Type B pancreatic cell (in vitro differentiated cells): Measurements from ENCODE around the gene SMTNL2. TPM values are rescaled to one million over a fixed set of nuclear protein-coding genes. Genes with fewer than 3 reads are reported as not detected.
A peak's percentile ranks its signal among the peaks of the same experiment; 100 is the strongest.

Experiments
- DNase-seq: peaks from one replicate; pipeline ENCODE4 v3.0.0; 2021; ENCODE audit warnings: mixed read lengths; ENCODE audit not compliant: unreplicated experiment; ENCODE audit errors: extremely low spot score
- H3K27ac Mint-ChIP-seq: 2 replicates; pipeline ENCODE4 v1.8.0; 2021; ENCODE audit warnings: mild to moderate bottlenecking, mixed read lengths
- H3K27me3 Mint-ChIP-seq: 2 replicates; pipeline ENCODE4 v1.8.0; 2021; ENCODE audit warnings: mixed read lengths
- H3K36me3 Mint-ChIP-seq: 2 replicates; pipeline ENCODE4 v1.8.0; 2021; ENCODE audit warnings: mixed read lengths
- H3K4me1 Mint-ChIP-seq: one replicate; pipeline ENCODE4 v1.8.0; 2021; ENCODE audit warnings: mixed read lengths; ENCODE audit not compliant: unreplicated experiment
- H3K4me3 Mint-ChIP-seq: 2 replicates; pipeline ENCODE4 v1.8.0; 2021; ENCODE audit warnings: mild to moderate bottlenecking, mixed read lengths
- H3K9me3 Mint-ChIP-seq: 2 replicates; pipeline ENCODE4 v1.8.0; 2021; ENCODE audit warnings: mixed read lengths
- CTCF ChIP-seq: fragments of 200-600 bp; sonication (generic); conservative IDR thresholded peaks from 2 replicates; pipeline ENCODE4 v1.5.0; 2021; ENCODE audit warnings: antibody characterized with exemption, mild to moderate bottlenecking
- total RNA-seq: library from RNA; stranded (reverse); gene quantifications from 2 replicates; pipeline ENCODE4 v1.2.1, GENCODE V29; 2021; ENCODE audit warnings: low replicate concordance

The SMTNL2 gene
- total RNA-seq, 1 donor from 2014 or later = 25.5 TPM

- H3K36me3 Mint-ChIP-seq = no peaks in the 10 kb centered on the region
- H3K27me3 Mint-ChIP-seq = no peaks in the 10 kb centered on the region
- peak; percentile 33 for TF ChIP-seq CTCF
- peaks cover 15% of the 10 kb centered on the region for H3K4me1 Mint-ChIP-seq
- H3K4me3 Mint-ChIP-seq = no peak overlapping the region
- H3K27ac Mint-ChIP-seq = no peak overlapping the region
- H3K9me3 Mint-ChIP-seq = no peaks in the 10 kb centered on the region
- DNase-seq = no peak
Observed at GRCh38 chr17:4560837-4561256, 23.5 kb upstream of the SMTNL2 start.

- H3K4me3 Mint-ChIP-seq = no peak overlapping the region
- peaks cover 17% of the 10 kb centered on the region for H3K4me1 Mint-ChIP-seq
- no peaks in the 10 kb centered on the region for H3K9me3 Mint-ChIP-seq
- DNase-seq = no peak
- no peaks in the 10 kb centered on the region for H3K36me3 Mint-ChIP-seq
- H3K27me3 Mint-ChIP-seq = no peaks in the 10 kb centered on the region
- no peak for TF ChIP-seq CTCF
- H3K27ac Mint-ChIP-seq = no peak overlapping the region
Observed at GRCh38 chr17:4562015-4562969, 22.0 kb upstream of the SMTNL2 start.

- Mint-ChIP-seq H3K27ac (peak overlapping the region; percentile 24), H3K4me1 (peaks cover 23% of the 10 kb centered on the region), H3K9me3 (no peaks in the 10 kb centered on the region), H3K27me3 (no peaks in the 10 kb centered on the region), H3K4me3 (peak overlapping the region; percentile 66), H3K36me3 (no peaks in the 10 kb centered on the region)
- DNase-seq = no peak
- TF ChIP-seq CTCF = peak; percentile 91
Observed at GRCh38 chr17:4565209-4566141, 18.9 kb upstream of the SMTNL2 start.

GRCh38 chr17:4566785-4567184 is 17.5 kb upstream of the SMTNL2 start:
- no peaks in the 10 kb centered on the region for H3K9me3 Mint-ChIP-seq
- peaks cover 23% of the 10 kb centered on the region for H3K4me1 Mint-ChIP-seq
- H3K27ac Mint-ChIP-seq = peak overlapping the region; percentile 22
- no peak for DNase-seq
- no peak overlapping the region for H3K4me3 Mint-ChIP-seq
- no peaks in the 10 kb centered on the region for H3K36me3 Mint-ChIP-seq
- H3K27me3 Mint-ChIP-seq = no peaks in the 10 kb centered on the region
- TF ChIP-seq CTCF = peak; percentile 91

GRCh38 chr17:4569591-4569990 is 14.7 kb upstream of the SMTNL2 start:
- H3K9me3 Mint-ChIP-seq = no peaks in the 10 kb centered on the region
- no peak for TF ChIP-seq CTCF
- no peak overlapping the region for H3K27ac Mint-ChIP-seq
- H3K4me1 Mint-ChIP-seq = peaks cover 28% of the 10 kb centered on the region
- H3K27me3 Mint-ChIP-seq = no peaks in the 10 kb centered on the region
- no peak for DNase-seq
- H3K36me3 Mint-ChIP-seq = no peaks in the 10 kb centered on the region
- H3K4me3 Mint-ChIP-seq = no peak overlapping the region
